AG04449 (cell line): ENCODE data around the gene WDR35.
A peak's percentile ranks its signal among the peaks of the same experiment; 100 is the strongest.

ENCODE experiments used
- CTCF ChIA-PET: fragments of 350-600 bp; formaldehyde crosslinking; extraction: SDS; loops from one replicate; lab custom pipeline; 2021; ENCODE audit warnings: antibody characterized with exemption; lab: Yijun Ruan, JAX
- POLR2A ChIA-PET: fragments of 400-600, 350-600 bp; formaldehyde crosslinking; extraction: SDS; loops from one replicate; lab custom pipeline; 2020; ENCODE audit warnings: antibody characterized with exemption, inconsistent platforms; lab: Yijun Ruan, JAX
- DNase-seq: peaks from one replicate; pipeline ENCODE4 v3.0.0-alpha.2; 2010; ENCODE audit warnings: low read depth, low spot score
- H3K4me3 ChIP-seq: 2 replicates; pipeline ENCODE4 v1.5.1; 2011; ENCODE audit warnings: low read depth, mild to moderate bottlenecking, control low read depth, low read length
- CTCF ChIP-seq: IDR thresholded peaks from one replicate; pipeline ENCODE4 v1.5.1; 2011; ENCODE audit warnings: mild to moderate bottlenecking, moderate library complexity, low read length, control low read depth, inconsistent platforms; ENCODE audit not compliant: insufficient read depth; ENCODE audit errors: missing control alignments

Gene WDR35

GRCh38 chr2:19911808-19912509, 77.9 kb downstream of the WDR35 start:
- no peak for TF ChIP-seq CTCF
- POLR2A ChIA-PET, result interaction anchor here (1.0 kb wide), 1 partner anchor 10 kb away, joined by 5 read pairs; the partner anchor contains the start of gene TTC32
- CTCF ChIA-PET, result interaction anchor here (1.0 to 1.8 kb wide), 4 partner anchors 12 to 187 kb away, joined by 3 read pairs; no protein-coding TSS in a partner anchor
- peak; percentile 63 for DNase-seq
- H3K4me3 ChIP-seq, result no peak overlapping the region

- TF ChIP-seq CTCF, result no peak
- peak overlapping the region; percentile 90 for H3K4me3 ChIP-seq
- ChIA-PET CTCF (interaction anchor here (0.7 to 1.0 kb wide), 3 partner anchors 11 to 533 kb away, joined by 3 read pairs; no protein-coding TSS in a partner anchor), POLR2A (interaction anchor here (0.9 to 1.4 kb wide), 4 partner anchors 9 to 288 kb away, joined by 3 to 5 read pairs (median 4); no protein-coding TSS in a partner anchor)
- DNase-seq, result no peak
Measured at GRCh38 chr2:19902216-19902740, 87.6 kb downstream of the WDR35 start.

- peak; percentile 9 for TF ChIP-seq CTCF
- ChIA-PET CTCF (interaction anchor here (0.6 kb wide), 1 partner anchor 543 kb away, joined by 3 read pairs; the partner anchor contains the start of gene OSR1), POLR2A (interaction anchor here (0.6 to 1.4 kb wide), 7 partner anchors 10 to 290 kb away, joined by 3 to 5 read pairs (median 4); no protein-coding TSS in a partner anchor)
- H3K4me3 ChIP-seq, result peak within 1 kb of the TSS; percentile 90
- peak; percentile 75 for DNase-seq
Measured at GRCh38 chr2:19901442-19902215, 88.3 kb downstream of the WDR35 start, which contains the start of gene TTC32. Gene TTC32, minus strand, starts transcription at chr2:19901983. Its CDS starts 129 bp downstream, at chr2:19901854.

- ChIA-PET CTCF (interaction anchor here (0.6 to 1.3 kb wide), 3 partner anchors 54 to 542 kb away, joined by 3 to 4 read pairs (median 3); partner anchors contain the start of gene OSR1), POLR2A (interaction anchor here (0.6 to 1.4 kb wide), 5 partner anchors 11 to 290 kb away, joined by 3 to 5 read pairs (median 3); no protein-coding TSS in a partner anchor)
- no peak for DNase-seq
- H3K4me3 ChIP-seq, result peak overlapping the region; percentile 90
- no peak for TF ChIP-seq CTCF
Measured at GRCh38 chr2:19900931-19901441, 88.9 kb downstream of the WDR35 start.

- no peak for DNase-seq
- peak overlapping the region; percentile 90 for H3K4me3 ChIP-seq
- TF ChIP-seq CTCF, result no peak
- CTCF ChIA-PET, result interaction anchor here (1.1 to 1.3 kb wide), 3 partner anchors 11 to 195 kb away, joined by 3 to 4 read pairs (median 3); no protein-coding TSS in a partner anchor
- POLR2A ChIA-PET, result no interaction called here
Measured at GRCh38 chr2:19899985-19900930, 89.6 kb downstream of the WDR35 start.
